HFFc6 (cell line): ENCODE measurements around the gene SCTR. TPM values are rescaled to one million over a fixed set of nuclear protein-coding genes. Genes with fewer than 3 reads are reported as not detected.

ENCODE experiments used
- DNase-seq: peaks from one replicate; pipeline ENCODE4 v3.0.0-alpha.2; 2018
- H3K27ac Mint-ChIP-seq: 2 replicates; pipeline ENCODE4 v1.8.0; 2020; ENCODE audit warnings: mild to moderate bottlenecking, mixed read lengths
- H3K27me3 Mint-ChIP-seq: 2 replicates; pipeline ENCODE4 v1.8.0; 2021; ENCODE audit warnings: mild to moderate bottlenecking, moderate library complexity, mixed read lengths; ENCODE audit not compliant: insufficient read depth
- H3K36me3 Mint-ChIP-seq: 2 replicates; pipeline ENCODE4 v1.8.0; 2021; ENCODE audit warnings: low read depth, mixed read lengths
- H3K4me1 Mint-ChIP-seq: 2 replicates; pipeline ENCODE4 v1.8.0; 2020; ENCODE audit warnings: low read depth, mixed read lengths
- H3K4me3 Mint-ChIP-seq: 2 replicates; pipeline ENCODE4 v1.8.0; 2020; ENCODE audit warnings: mild to moderate bottlenecking, moderate library complexity, mixed read lengths
- H3K9me3 Mint-ChIP-seq: 2 replicates; pipeline ENCODE4 v1.8.0; 2020; ENCODE audit warnings: mild to moderate bottlenecking, mixed read lengths
- total RNA-seq, 6 experiments: library from RNA; stranded (reverse); fragmentation: NEBNext Ultra II Directional; extraction: Animal tissue kit (Norgen Biotek cat#: 25700); gene quantifications; 2 replicates in 1 of 6; 3 replicates in 5 of 6; pipeline ENCODE4 v1.2.3, GENCODE V29; 2021
- TF ChIP-seq, protein P1 (sequence below): fragments of 200-600 bp; sonication (generic); IDR thresholded peaks from 2 replicates; pipeline ENCODE4 v1.5.0; 2021; ENCODE audit warnings: antibody characterized with exemption, mild to moderate bottlenecking

Gene SCTR
- total RNA-seq, 6 experiments from 2014 or later, result not detected

DNA sequence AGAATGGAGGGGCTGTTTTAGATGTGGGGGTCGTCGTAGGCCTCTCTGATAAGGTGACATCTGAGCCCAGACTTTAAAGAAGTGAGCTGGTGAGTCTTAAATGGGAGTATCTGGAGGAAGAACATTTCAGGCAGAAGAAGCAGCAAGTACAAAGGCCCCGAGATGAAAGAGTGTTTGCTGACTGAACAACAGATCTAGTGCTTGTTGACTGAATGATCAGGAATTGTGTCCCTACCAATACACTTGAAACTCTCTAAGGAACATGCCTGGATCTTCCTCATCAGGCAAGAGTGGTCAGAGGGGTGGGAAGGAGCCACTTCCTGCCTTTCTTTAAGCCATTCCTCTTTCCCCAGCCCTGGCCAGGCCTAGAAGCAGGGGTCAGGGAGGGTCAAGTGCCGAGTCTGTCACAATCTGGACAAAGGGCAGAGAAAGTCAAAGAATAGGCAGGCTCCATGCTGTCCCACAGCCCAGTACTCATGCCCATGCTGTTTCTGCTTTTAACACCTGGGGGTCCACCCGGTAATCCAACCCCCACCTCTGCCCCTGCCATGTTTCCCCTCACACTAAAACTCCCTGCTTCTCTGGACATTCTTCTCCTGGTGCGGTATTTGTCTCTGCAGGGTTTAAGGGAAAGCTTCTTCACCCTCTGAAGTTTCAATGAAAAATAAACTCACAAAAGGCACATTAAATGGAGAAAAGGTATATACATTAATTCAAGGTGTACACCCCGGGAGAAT lies 95.6 kb downstream of the SCTR start:
- H3K9me3 Mint-ChIP-seq, result no peaks in the 10 kb centered on the region
- H3K27me3 Mint-ChIP-seq, result peaks cover 43% of the 10 kb centered on the region
- no peaks in the 10 kb centered on the region for H3K36me3 Mint-ChIP-seq
- H3K4me3 Mint-ChIP-seq, result no peak overlapping the region
- no peak for DNase-seq
- TF ChIP-seq, protein P1, sequence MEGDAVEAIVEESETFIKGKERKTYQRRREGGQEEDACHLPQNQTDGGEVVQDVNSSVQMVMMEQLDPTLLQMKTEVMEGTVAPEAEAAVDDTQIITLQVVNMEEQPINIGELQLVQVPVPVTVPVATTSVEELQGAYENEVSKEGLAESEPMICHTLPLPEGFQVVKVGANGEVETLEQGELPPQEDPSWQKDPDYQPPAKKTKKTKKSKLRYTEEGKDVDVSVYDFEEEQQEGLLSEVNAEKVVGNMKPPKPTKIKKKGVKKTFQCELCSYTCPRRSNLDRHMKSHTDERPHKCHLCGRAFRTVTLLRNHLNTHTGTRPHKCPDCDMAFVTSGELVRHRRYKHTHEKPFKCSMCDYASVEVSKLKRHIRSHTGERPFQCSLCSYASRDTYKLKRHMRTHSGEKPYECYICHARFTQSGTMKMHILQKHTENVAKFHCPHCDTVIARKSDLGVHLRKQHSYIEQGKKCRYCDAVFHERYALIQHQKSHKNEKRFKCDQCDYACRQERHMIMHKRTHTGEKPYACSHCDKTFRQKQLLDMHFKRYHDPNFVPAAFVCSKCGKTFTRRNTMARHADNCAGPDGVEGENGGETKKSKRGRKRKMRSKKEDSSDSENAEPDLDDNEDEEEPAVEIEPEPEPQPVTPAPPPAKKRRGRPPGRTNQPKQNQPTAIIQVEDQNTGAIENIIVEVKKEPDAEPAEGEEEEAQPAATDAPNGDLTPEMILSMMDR, result no peak
- no peaks in the 10 kb centered on the region for H3K4me1 Mint-ChIP-seq
- no peak overlapping the region for H3K27ac Mint-ChIP-seq

DNA sequence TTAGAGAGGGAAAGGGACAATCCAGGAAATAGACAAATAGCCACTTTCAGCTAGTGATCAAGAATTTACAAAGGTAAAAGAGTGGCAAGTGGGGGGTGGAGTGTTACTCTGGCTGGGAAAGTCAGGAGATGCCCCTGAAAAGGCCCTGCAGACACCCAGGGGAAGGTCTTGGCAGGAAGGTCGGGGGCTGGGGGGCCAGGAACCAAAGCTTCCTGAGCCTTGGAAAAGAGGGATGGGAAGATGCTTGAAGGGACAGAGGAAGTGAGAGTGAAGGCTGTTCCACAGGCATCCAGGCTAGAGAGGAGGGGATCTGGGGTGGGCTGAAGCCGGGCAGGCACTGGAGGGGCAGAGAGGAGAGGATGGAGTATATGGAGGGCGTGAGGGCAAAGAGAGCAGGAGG lies 96.5 kb downstream of the SCTR start:
- no peaks in the 10 kb centered on the region for H3K9me3 Mint-ChIP-seq
- no peak overlapping the region for H3K4me3 Mint-ChIP-seq
- no peaks in the 10 kb centered on the region for H3K36me3 Mint-ChIP-seq
- H3K27ac Mint-ChIP-seq, result no peak overlapping the region
- TF ChIP-seq, protein P1, result no peak
- H3K4me1 Mint-ChIP-seq, result no peaks in the 10 kb centered on the region
- DNase-seq, result no peak
- H3K27me3 Mint-ChIP-seq, result peaks cover 47% of the 10 kb centered on the region

DNA sequence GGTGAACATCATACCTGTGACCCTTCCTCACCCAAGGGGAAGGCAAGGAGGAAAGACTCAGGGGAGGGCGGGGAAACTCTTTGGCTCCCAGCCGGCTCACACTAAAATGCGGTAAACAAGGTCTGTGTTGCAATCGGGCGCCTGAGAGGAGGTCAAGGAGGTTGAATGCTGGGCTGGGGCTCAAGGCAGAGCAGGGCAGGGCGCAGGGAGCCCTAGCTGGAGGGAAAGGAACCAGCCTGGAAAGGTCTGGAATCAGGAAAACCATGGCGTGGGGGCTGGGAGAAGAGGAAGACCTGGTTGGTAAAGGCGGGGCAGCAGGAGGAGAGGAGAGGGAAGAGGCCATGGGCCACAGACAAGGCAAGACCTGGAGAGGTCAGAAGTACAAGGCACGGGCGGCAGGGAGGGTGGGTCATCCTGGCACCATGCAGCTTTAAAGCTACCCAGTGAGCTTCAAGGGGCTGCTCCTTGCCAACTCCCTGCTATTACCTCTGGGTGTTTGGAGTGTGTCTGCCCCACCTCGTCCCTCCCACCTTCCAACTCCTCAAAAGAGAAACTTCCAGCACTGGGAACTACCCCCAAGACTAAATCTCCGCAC lies 97.4 kb downstream of the SCTR start:
- Mint-ChIP-seq H3K27me3 (peaks cover 43% of the 10 kb centered on the region), H3K27ac (no peak overlapping the region), H3K36me3 (no peaks in the 10 kb centered on the region), H3K4me3 (no peak overlapping the region), H3K4me1 (no peaks in the 10 kb centered on the region), H3K9me3 (no peaks in the 10 kb centered on the region)
- TF ChIP-seq, protein P1, result no peak
- DNase-seq, result no peak

DNA sequence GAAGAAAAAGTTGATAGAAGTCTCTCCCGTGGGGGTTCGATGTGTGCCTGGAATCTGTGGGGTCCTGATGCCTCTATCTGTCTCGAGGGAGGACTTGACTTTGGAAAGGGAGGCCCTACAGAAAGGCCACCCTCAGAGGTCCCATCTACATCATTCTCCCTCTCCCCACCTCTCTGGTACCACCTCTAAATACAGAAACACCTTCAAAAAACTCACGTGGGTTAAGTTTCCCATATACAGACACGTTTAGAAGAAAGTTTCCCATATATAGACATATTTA lies 97.9 kb downstream of the SCTR start:
- peaks cover 46% of the 10 kb centered on the region for H3K27me3 Mint-ChIP-seq
- no peak overlapping the region for H3K27ac Mint-ChIP-seq
- TF ChIP-seq, protein P1, result no peak
- DNase-seq, result no peak
- H3K9me3 Mint-ChIP-seq, result peaks cover 5% of the 10 kb centered on the region
- H3K36me3 Mint-ChIP-seq, result no peaks in the 10 kb centered on the region
- no peak overlapping the region for H3K4me3 Mint-ChIP-seq
- no peaks in the 10 kb centered on the region for H3K4me1 Mint-ChIP-seq

DNA sequence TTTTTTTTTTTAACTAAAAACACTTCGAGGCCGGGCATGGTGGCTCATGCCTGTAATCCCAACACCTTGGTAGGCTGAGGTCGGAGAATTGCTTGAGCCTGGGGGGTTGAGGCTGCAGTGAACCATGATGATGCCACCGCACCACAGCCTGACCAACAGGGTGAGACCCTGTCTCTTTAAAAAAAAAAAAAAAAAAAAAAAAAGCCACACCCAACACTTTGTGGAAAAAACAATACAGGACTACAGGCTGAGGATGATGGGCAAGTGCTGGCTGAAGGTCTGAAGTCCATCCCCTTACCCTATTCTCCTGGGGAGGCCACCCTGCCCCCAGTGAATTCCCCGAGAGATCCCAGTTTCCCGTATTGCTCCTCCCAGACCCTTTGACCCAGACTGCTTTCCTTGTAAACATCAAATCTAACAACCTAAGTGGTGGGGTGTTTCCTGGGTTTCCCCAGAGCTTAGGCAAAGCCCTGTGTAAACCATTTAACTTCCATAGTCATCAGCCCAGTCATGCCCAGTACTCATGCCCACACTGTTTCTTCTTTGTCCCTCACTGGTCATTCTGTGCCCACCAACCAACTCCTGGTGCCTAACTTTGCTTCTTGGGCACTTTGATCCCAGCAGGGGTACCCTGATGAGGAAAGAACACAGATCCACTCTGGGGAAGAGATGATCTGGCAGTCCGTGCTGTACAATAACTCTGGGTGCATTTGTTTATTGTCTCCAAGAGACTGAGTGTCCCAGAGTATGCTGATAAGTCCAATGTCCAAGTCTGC lies 98.5 kb downstream of the SCTR start:
- Mint-ChIP-seq H3K4me1 (no peaks in the 10 kb centered on the region), H3K36me3 (no peaks in the 10 kb centered on the region), H3K9me3 (peaks cover 8% of the 10 kb centered on the region), H3K27me3 (peaks cover 43% of the 10 kb centered on the region), H3K27ac (no peak overlapping the region), H3K4me3 (no peak overlapping the region)
- no peak for DNase-seq
- TF ChIP-seq, protein P1, result no peak
